Activated CD4-positive, CD25-positive, alpha-beta regulatory T cell treated with anti-CD3 and anti-CD28 coated beads, Interleukin-2, amount 50 U/mL, for 72 hours (primary cell): ENCODE data around the gene ZNF583.

ENCODE experiments used
- DNase-seq: peaks from one replicate; pipeline ENCODE4 v3.0.0; 2021

ZNF583 gene

DNA sequence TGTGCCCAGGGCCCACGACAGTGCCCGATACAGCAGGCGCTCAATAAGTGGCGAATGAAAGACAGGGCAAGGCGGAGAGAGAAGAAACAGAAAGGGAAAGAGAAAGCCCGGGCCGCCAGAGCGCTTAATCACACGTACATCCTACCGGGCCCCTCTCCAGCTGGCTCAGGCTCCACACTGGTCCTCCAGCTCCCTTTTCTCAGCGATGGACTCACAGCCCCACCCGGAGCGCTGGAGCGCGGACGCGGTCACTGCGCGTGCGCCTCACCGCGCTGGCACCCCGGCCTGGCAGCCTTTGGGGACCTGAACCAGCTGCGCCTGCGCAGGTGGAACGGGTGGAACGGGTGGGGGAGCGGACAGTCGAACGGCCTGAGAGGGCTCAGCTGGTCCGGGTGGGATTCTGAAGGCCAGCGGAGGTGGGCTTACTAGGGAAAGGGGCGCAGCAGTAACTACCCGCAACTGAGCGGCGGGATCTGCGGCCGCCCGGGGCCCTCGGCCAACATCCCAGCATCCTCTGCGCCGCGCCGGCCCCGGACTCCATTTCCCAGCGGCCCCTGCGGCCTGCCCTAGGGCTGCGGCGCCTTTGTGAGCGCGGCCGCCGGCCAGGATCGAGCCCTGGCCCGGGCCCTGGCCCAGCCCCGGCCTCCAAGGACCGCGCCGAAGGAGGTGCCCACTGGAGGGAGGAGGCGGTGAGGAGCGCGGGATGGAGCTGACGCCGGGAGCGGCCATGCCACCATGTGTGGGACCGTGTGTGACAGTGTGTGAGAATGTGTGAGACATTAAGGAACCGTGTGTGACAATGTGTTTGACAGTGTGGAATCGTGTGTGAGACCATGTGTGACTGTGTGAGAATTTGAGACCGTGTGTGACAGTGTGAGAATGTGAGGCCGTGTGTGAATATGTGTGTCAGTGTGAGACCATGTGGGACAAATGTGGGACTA is at the start of gene ZNF583:
Gene ZNF583 (plus strand): TSS at position 569 of the 941 bp plus-strand sequence. CDS start 2,783 bp downstream, outside the sequence.
- peak; percentile 92 for DNase-seq

GRCh38 chr19:56355517-56355916 is 48.6 kb upstream of the ZNF583 start:
- DNase-seq = no peak

DNA sequence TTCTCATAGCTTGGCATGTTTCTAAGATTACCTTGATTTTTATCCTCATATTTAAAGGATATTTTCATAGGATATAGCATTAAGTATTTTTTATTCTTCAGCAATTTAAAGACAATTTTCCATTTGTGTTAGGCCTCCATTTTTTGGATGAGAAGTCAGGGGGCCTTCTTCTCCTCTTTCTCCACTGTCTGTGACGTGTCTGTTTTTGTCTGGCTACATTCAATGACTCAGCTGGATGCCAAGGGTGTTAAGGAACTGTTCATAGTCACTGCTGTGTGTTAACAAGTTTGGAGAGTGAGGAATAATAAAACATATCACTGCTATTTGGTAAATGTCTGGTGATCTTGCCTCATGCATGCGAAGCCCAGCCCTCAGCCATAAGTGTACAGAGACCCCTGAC is 47.2 kb upstream of the ZNF583 start:
- DNase-seq = no peak

DNA sequence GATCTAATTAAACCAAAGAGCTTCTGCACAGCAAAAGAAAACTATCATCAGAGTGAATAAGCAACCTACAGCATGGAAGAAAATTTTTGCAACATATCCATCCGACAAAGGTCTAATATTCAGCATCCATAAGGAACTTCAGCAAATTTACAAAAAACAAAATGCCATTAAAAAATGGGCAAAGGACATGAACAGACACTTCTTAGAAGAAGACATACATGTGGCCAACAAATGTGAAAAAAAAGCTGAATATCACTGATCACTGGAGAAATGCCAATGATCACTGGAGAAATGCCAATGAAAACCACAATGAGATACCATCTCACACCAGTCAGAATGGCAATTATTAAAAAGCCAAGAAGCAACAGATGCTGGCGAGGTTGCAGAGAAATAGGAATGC is 43.3 kb upstream of the ZNF583 start:
- DNase-seq = no peak

- DNase-seq = peak; percentile 82
Measured at GRCh38 chr19:56367829-56368711, 36.1 kb upstream of the ZNF583 start.

DNA sequence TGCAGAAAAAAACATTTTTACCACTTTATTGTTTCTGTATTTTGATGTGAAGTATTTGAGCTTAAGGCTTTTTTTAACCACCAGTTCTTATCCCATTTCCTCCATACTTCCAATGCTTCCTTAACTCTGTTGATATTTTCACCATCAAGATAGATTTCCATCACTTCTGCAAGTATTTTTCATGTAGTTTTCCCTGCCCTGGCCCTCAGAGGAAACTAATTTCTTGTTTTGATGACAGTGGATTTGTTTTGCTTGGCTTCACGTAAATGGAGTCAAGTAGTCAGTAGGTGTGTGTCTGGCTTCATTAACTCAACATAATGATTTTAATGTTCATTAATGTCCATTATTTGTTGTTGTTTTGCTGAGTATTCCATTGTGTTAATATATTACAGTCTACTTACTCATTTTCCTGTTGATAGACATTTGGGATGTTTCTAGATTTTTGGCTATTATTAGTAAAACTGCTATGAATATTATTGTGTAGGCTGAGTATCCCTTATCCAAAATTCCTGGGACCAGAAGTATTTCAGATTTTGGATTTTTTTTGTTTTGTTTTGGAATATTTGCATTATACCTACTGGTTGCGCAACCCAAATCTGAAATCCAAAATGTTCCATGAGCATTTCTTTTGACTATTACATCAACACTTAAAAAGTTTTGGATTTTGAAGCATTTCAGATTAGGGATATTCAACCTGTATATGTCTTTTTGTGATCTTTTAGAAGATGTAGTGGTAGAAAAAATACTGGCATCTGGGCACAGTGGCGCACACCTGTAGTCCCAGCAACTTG is 34.1 kb upstream of the ZNF583 start:
- no peak for DNase-seq

DNA sequence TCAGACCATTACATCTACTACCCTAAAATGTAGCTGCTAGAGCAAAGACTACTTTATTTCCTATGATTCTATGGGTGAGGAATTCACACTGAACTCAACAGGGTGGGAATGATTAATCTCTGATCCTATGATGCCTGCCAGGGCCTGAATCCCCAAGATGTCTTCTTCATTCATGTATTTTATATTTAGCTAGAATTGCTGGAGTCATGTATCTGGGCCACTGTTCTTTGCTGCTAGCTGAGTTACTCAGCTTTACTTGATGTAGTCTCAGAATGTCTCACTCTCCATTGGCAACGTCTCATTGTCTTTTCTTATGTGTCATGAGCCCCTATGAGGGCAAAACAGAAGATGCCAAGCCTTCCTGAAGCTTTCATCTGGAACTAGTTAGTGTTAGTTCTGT is 31.9 kb upstream of the ZNF583 start:
- DNase-seq = no peak

- DNase-seq = no peak
Measured at GRCh38 chr19:56377105-56377924, 26.8 kb upstream of the ZNF583 start.

DNA sequence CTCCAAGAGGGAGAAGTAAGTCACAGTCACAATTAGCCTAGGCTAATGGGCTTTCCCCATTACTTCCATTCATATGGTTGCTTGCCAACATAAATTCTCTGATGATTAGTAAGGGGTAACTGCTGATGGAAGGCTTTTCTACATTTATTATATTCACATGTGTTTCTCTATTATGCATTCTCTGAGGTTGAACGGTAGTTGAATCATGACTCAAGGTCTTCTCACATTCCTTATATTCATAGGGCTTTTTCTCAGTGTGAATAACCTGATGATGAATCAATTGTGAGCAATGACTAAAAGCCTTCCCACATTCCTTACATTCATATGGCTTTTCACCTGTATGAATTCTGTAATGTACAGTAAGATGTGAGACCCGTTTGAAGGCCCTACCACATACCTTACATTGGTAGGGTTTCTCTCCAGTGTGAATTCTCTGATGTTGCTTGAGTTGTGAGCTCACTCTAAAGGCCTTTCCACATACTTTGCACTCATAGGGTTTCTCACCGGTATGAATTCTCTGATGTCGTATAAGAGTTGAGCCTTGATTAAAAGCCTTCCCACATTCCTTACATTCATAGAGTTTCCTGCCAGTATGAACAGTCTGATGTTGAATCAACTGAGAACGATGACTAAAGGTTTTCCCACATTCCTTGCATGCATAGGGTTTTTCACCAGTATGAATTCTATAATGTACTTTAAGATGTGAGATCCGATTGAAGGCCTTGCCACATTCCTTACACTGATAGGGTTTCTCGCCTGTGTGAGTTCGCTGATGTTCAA is 20.1 kb upstream of the ZNF583 start:
- no peak for DNase-seq

DNA sequence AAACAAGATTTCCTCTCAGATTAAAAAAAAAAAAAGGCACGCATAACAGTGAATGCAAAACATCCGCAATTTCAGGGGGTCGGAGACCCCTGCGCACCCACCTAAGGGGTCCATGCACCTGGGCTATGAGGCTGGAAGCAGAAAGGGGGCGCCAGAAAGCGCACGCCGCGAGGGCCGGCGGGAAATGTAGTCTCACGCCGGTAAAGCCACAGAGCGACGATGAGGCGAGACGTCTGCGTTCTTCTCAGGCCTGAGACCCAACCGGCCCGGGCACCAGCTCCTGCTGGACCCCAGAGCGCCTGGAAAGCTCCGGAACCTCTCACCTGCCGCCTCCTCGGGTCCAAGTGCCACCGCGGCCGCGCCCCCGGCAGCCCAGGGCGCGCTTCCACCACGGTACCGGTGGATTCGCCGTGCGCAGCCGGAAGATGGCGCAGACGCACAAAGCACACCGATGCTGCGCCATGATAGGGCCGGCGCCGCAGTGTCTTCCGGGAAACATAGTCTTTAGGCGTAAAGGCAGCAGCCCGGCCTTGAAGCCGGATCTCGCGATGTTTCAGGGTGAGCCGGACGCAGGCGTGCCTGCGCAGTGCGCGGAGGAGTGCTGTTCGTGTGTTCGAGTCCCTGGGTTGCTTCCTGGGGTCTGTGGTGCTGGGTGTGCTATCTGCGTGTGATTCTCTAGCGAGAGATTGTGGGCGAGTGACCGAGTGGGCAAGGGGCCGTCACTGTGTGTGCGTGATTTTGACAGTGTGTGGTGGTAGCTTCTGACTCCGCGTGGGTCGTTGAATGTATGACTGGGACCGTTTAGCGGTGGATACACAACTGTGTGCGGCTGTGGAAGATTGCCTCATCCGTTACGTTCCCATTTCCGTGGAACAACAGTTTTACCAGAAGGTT is 10.8 kb upstream of the ZNF583 start, which contains the start of gene ZNF582:
Gene ZNF582 (minus strand): TSS at position 416 of the 894 bp plus-strand sequence. CDS start 1,782 bp downstream, outside the sequence.
- peak; percentile 87 for DNase-seq

DNA sequence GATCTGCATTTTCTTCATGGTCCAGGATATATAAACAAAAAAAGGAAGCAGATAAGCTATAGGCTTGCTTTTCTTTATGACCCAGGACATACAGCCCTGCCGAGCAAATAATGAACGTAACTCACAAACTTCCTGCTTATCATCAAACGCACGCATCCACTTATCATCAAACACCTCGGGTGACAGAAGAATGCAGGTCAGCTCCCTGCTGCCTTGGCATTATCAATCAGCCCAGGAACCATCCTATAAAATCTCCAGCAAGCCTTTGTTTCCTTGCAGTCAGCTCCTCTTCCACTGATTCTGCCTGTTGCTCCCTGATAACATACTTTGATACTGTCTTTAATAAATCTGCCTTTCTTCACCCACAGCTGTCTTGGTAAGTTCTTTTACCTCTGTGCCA is 5.3 kb upstream of the ZNF583 start:
- no peak for DNase-seq

DNA sequence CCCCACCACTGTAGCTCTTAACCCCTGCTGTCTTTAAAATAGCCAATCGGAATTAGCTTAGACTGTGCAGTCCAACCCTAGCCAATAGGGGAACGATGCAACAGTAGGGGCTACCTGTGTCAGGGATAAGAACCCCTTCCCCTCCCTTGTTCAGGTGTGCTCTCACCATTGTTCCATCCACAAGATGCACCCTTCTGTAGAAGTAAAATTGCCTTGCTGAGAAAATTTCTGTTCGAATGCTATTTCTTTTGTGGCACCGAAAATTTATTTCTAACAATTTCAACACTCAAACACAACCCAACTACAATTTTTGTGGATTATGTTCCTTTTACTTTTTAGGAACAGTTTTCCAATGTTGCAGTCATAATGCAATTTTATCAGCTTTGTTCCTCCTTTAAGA is 3.6 kb upstream of the ZNF583 start:
- no peak for DNase-seq

- no peak for DNase-seq
Measured at GRCh38 chr19:56403261-56403660, 871 bp upstream of the ZNF583 start.

- no peak for DNase-seq
Measured at GRCh38 chr19:56404705-56405056, 549 bp downstream of the ZNF583 start.

- DNase-seq = no peak
Measured at GRCh38 chr19:56405062-56405461, 930 bp downstream of the ZNF583 start.

DNA sequence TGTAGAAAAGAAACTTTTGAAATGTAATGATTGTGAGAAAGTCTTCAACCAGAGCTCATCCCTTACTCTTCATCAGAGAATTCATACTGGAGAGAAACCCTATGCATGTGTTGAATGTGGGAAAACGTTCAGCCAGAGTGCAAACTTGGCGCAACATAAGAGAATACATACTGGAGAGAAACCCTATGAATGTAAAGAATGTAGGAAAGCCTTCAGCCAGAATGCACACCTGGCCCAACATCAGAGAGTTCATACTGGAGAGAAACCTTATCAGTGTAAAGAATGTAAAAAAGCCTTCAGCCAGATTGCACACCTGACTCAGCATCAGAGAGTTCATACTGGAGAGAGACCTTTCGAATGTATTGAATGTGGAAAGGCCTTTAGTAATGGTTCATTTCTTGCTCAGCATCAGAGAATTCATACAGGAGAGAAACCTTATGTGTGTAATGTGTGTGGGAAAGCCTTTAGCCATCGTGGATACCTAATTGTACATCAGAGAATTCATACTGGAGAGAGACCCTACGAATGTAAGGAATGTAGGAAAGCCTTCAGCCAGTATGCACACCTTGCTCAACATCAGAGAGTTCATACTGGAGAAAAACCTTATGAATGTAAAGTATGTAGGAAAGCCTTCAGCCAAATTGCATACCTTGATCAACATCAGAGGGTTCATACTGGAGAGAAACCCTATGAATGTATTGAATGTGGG is 19.3 kb downstream of the ZNF583 start:
- no peak for DNase-seq

- DNase-seq = no peak
Measured at GRCh38 chr19:56423985-56424353, 19.8 kb downstream of the ZNF583 start.

- DNase-seq = no peak
Measured at GRCh38 chr19:56441206-56441792, 37.2 kb downstream of the ZNF583 start.

- DNase-seq = no peak
Measured at GRCh38 chr19:56474308-56474707, 70.2 kb downstream of the ZNF583 start.
